IPS-18c (cell line): Measurements from ENCODE around the gene USP12.
"Not testable (repeated sequence)": the region's sequence is repeated elsewhere in the genome, so short reads cannot be mapped to it uniquely, and the experiment has no call there.

ENCODE experiments used
- H3K4me3 ChIP-seq: 2 replicates; pipeline ENCODE4 v1.7.0; 2013; ENCODE audit warnings: low read depth, mild to moderate bottlenecking, low read length, moderate library complexity; ENCODE audit not compliant: insufficient read depth
- H3K9me3 ChIP-seq: one replicate; pipeline ENCODE4 v1.6.1; 2013; ENCODE audit warnings: mild to moderate bottlenecking, low read length, moderate library complexity; ENCODE audit not compliant: control insufficient read depth, insufficient read depth

The USP12 gene

GRCh38 chr13:27166313-27166712 is 5.3 kb downstream of the USP12 start:
- no peak overlapping the region for H3K4me3 ChIP-seq
- no peaks in the 10 kb centered on the region for H3K9me3 ChIP-seq

- Histone ChIP-seq H3K9me3 (no peaks in the 10 kb centered on the region), H3K4me3 (no peak overlapping the region)
Observed at GRCh38 chr13:27161980-27162379, 9.6 kb downstream of the USP12 start.

- H3K4me3 ChIP-seq, result no peak overlapping the region
Observed at GRCh38 chr13:27161423-27161822, 10.2 kb downstream of the USP12 start.

GRCh38 chr13:27160657-27161295 is 10.8 kb downstream of the USP12 start:
- Histone ChIP-seq H3K4me3 (no peak overlapping the region), H3K9me3 (no peaks in the 10 kb centered on the region)

More at GRCh38 chr13:27161423-27161822, 10.2 kb downstream of the USP12 start:
- H3K9me3 ChIP-seq, result no peaks in the 10 kb centered on the region

- H3K9me3 ChIP-seq, result no peaks in the 10 kb centered on the region
- H3K4me3 ChIP-seq, result no peak overlapping the region
Observed at GRCh38 chr13:27159806-27160563, 11.6 kb downstream of the USP12 start.

GRCh38 chr13:27158335-27158734 is 13.3 kb downstream of the USP12 start:
- H3K9me3 ChIP-seq, result no peaks in the 10 kb centered on the region
- no peak overlapping the region for H3K4me3 ChIP-seq

- Histone ChIP-seq H3K9me3 (no peaks in the 10 kb centered on the region), H3K4me3 (no peak overlapping the region)
Observed at GRCh38 chr13:27151798-27152599, 19.6 kb downstream of the USP12 start.

GRCh38 chr13:27149702-27150101 is 21.9 kb downstream of the USP12 start:
- no peaks in the 10 kb centered on the region for H3K9me3 ChIP-seq
- no peak overlapping the region for H3K4me3 ChIP-seq

GRCh38 chr13:27148900-27149299 is 22.7 kb downstream of the USP12 start:
- Histone ChIP-seq H3K4me3 (no peak overlapping the region), H3K9me3 (peaks cover 2% of the 10 kb centered on the region)

- H3K4me3 ChIP-seq, result no peak overlapping the region
- H3K9me3 ChIP-seq, result peaks cover 2% of the 10 kb centered on the region
Observed at GRCh38 chr13:27147530-27148170, 24.0 kb downstream of the USP12 start.

GRCh38 chr13:27141746-27142145 is 29.9 kb downstream of the USP12 start:
- Histone ChIP-seq H3K9me3 (peaks cover 2% of the 10 kb centered on the region), H3K4me3 (no peak overlapping the region)

GRCh38 chr13:27141159-27141558 is 30.5 kb downstream of the USP12 start:
- H3K9me3 ChIP-seq, H3K4me3 ChIP-seq: not testable (repeated sequence)

GRCh38 chr13:27140060-27140459 is 31.6 kb downstream of the USP12 start:
- peaks cover 2% of the 10 kb centered on the region for H3K9me3 ChIP-seq
- no peak overlapping the region for H3K4me3 ChIP-seq

- peaks cover 2% of the 10 kb centered on the region for H3K9me3 ChIP-seq
- H3K4me3 ChIP-seq, result no peak overlapping the region
Observed at GRCh38 chr13:27139565-27139964, 32.0 kb downstream of the USP12 start.

- Histone ChIP-seq H3K4me3 (no peak overlapping the region), H3K9me3 (no peaks in the 10 kb centered on the region)
Observed at GRCh38 chr13:27138457-27139093, 33.0 kb downstream of the USP12 start.

GRCh38 chr13:27137759-27138158 is 33.9 kb downstream of the USP12 start:
- no peak overlapping the region for H3K4me3 ChIP-seq
- H3K9me3 ChIP-seq, result no peaks in the 10 kb centered on the region

GRCh38 chr13:27135023-27135422 is 36.6 kb downstream of the USP12 start:
- Histone ChIP-seq H3K4me3 (no peak overlapping the region), H3K9me3 (no peaks in the 10 kb centered on the region)
